HCT116 (cell line): ENCODE results near the gene SRGAP1. TPM values are rescaled to one million over a fixed set of nuclear protein-coding genes. Genes with fewer than 3 reads are reported as not detected.

Experiments used
- ATAC-seq: fragments of 200-7000 bp; cut with Tn5 transposase; 2 replicates; pipeline ENCODE4 v1.9.1; 2020; ENCODE audit warnings: mild to moderate bottlenecking, moderate library complexity
- BruUV-seq: library from RNA; stranded (reverse); fragments of 400-500 nt; replicated peaks from 2 replicates; lab custom pipeline; 2021; lab: Mats Ljungman, UMichigan
- CTCF ChIA-PET: fragments of 300-600 bp; sonication (Branson Sonifier 250); formaldehyde crosslinking; loops from one replicate; lab custom pipeline; 2021; ENCODE audit warnings: antibody characterized with exemption; lab: Charles Lee
- POLR2A ChIA-PET: fragments of 300-600, 350-600 bp; sonication (Branson Sonifier 250); formaldehyde crosslinking; loops from one replicate; lab custom pipeline; 2021; ENCODE audit warnings: antibody characterized with exemption; lab: Charles Lee
- RAD21 ChIA-PET, 2 experiments: fragments of 300-600 bp; sonication (Branson Sonifier 250); formaldehyde crosslinking; loops; one replicate each; lab custom pipeline; 2023; ENCODE audit warnings: low total read pairs in 2 of 2; ENCODE audit not compliant: uncharacterized antibody in 2 of 2, unreplicated experiment in 2 of 2, low non-redundant PET in 1 of 2; lab: Charles Lee
- DNase-seq: peaks from one replicate; pipeline ENCODE4 v3.0.0-alpha.2; 2010; ENCODE audit warnings: low read depth, low spot score
- H2AFZ ChIP-seq: fragments of 200-600 bp; shearing (Covaris generic), sonication (generic); 2 replicates; pipeline ENCODE4 v1.6.1; 2017; ENCODE audit warnings: low read depth, mixed run types, mixed read lengths, antibody characterized with exemption, low read length; ENCODE audit not compliant: poor library complexity, severe bottlenecking
- H3K27ac ChIP-seq: 2 replicates; pipeline ENCODE4 v1.5.1; 2012; ENCODE audit warnings: low read depth, low read length
- H3K27me3 ChIP-seq: fragments of 200-600 bp; sonication (generic); 2 replicates; pipeline ENCODE4 v1.6.1; 2016; ENCODE audit warnings: mixed run types, low read length, mixed read lengths; ENCODE audit not compliant: insufficient read depth
- H3K36me3 ChIP-seq, 2 experiments: fragments of 200-500 bp in 1 of 2; fragments of 200-600 bp in 1 of 2; sonication (Bioruptor generic) in 1 of 2; sonication (generic) in 1 of 2; 2 replicates each; pipeline versions ENCODE4 v1.5.1 to v1.6.1; 2014 to 2016; ENCODE audit warnings: low read length in 2 of 2, inconsistent platforms in 1 of 2, mixed read lengths in 1 of 2, mixed run types in 1 of 2; ENCODE audit not compliant: insufficient read depth in 2 of 2, control insufficient read depth in 1 of 2
- H3K4me1 ChIP-seq, 2 experiments: fragments of 200-600 bp in 1 of 2; sonication (generic) in 1 of 2; 2 replicates each; pipeline versions ENCODE4 v1.5.1 to v1.6.1; 2012 to 2017; ENCODE audit warnings: low read length in 2 of 2, inconsistent platforms in 1 of 2, mild to moderate bottlenecking in 1 of 2, mixed read lengths in 1 of 2, mixed run types in 1 of 2, moderate library complexity in 1 of 2; ENCODE audit not compliant: insufficient read depth in 2 of 2, control insufficient read depth in 1 of 2
- H3K4me2 ChIP-seq: fragments of 200-600 bp; sonication (generic); 2 replicates; pipeline ENCODE4 v1.6.1; 2017; ENCODE audit warnings: mixed run types, low read length, mixed read lengths
- H3K4me3 ChIP-seq, 2 experiments: fragments of 200-600 bp in 1 of 2; sonication (generic) in 1 of 2; replicated peaks in 1 of 2; 2 replicates each; pipeline ENCODE4 v1.5.1; 2011 to 2016; ENCODE audit warnings: low read length in 2 of 2, control low read depth in 1 of 2, low read depth in 1 of 2, mild to moderate bottlenecking in 1 of 2, mixed read lengths in 1 of 2, mixed run types in 1 of 2
- H3K79me2 ChIP-seq: fragments of 200-600 bp; sonication (generic); 2 replicates; pipeline ENCODE4 v1.6.1; 2017; ENCODE audit warnings: mild to moderate bottlenecking, mixed run types, low read length, moderate library complexity, mixed read lengths; ENCODE audit not compliant: insufficient read depth
- H3K9ac ChIP-seq: fragments of 200-600 bp; sonication (generic); 2 replicates; pipeline ENCODE4 v1.6.1; 2016; ENCODE audit warnings: low read length, mixed read lengths
- H3K9me2 ChIP-seq: fragments of 200-600 bp; sonication (generic), shearing (Covaris generic); 2 replicates; pipeline ENCODE4 v1.6.1; 2017; ENCODE audit warnings: mixed run types, mild to moderate bottlenecking, moderate library complexity; ENCODE audit not compliant: insufficient read depth
- H3K9me3 ChIP-seq, 2 experiments: fragments of 200-500 bp in 1 of 2; fragments of 200-600 bp in 1 of 2; sonication (Bioruptor generic) in 1 of 2; sonication (generic) in 1 of 2; 2 replicates each; pipeline ENCODE4 v1.6.1; 2014 to 2017; ENCODE audit warnings: low read length in 2 of 2, mixed read lengths in 2 of 2, inconsistent platforms in 1 of 2, low read depth in 1 of 2, mild to moderate bottlenecking in 1 of 2, mixed run types in 1 of 2, moderate library complexity in 1 of 2; ENCODE audit not compliant: control insufficient read depth in 1 of 2, insufficient read depth in 1 of 2
- H4K20me1 ChIP-seq: fragments of 200-600 bp; sonication (generic), shearing (Covaris generic); 2 replicates; pipeline ENCODE4 v1.6.1; 2017; ENCODE audit warnings: mixed run types, mild to moderate bottlenecking, moderate library complexity; ENCODE audit not compliant: insufficient read depth
- CBX3 ChIP-seq: IDR thresholded peaks from 2 replicates; pipeline ENCODE4 v1.6.1; 2012; ENCODE audit warnings: low read depth
- CEBPB ChIP-seq: IDR thresholded peaks from 2 replicates; pipeline ENCODE4 v1.6.1; 2012; ENCODE audit warnings: low read depth
- CTCF ChIP-seq, 3 experiments: fragments of 200-600 bp in 1 of 3; sonication (generic) in 1 of 3; IDR thresholded peaks in 2 of 3; conservative IDR thresholded peaks in 1 of 3; 2 replicates each; pipeline ENCODE4 v1.5.1; 2012 to 2017; ENCODE audit warnings: low read depth in 2 of 3, low read length in 2 of 3, antibody characterized with exemption in 1 of 3, borderline replicate concordance in 1 of 3, control low read depth in 1 of 3, mild to moderate bottlenecking in 1 of 3, mixed read lengths in 1 of 3, mixed run types in 1 of 3, moderate library complexity in 1 of 3; ENCODE audit not compliant: insufficient read depth in 1 of 3
- EGR1 ChIP-seq: IDR thresholded peaks from 2 replicates; pipeline ENCODE4 v1.6.1; 2012; ENCODE audit warnings: low read depth
- ELF1 ChIP-seq: IDR thresholded peaks from 2 replicates; pipeline ENCODE4 v1.6.1; 2012; ENCODE audit warnings: low read depth, borderline replicate concordance
- EZH2 ChIP-seq: fragments of 200-600 bp; sonication (generic); IDR thresholded peaks from 2 replicates; pipeline ENCODE4 v1.6.1; 2017; ENCODE audit warnings: antibody characterized with exemption, mixed run types
- EZH2phosphoT487 ChIP-seq: fragments of 200-600 bp; IDR thresholded peaks from 2 replicates; pipeline ENCODE4 v1.6.1; 2018; ENCODE audit warnings: antibody characterized with exemption, borderline replicate concordance
- FOSL1 ChIP-seq: IDR thresholded peaks from 2 replicates; pipeline ENCODE4 v1.6.1; 2012; ENCODE audit warnings: low read depth
- JUND ChIP-seq: IDR thresholded peaks from 2 replicates; pipeline ENCODE4 v1.6.1; 2012
- MAX ChIP-seq: IDR thresholded peaks from 2 replicates; pipeline ENCODE4 v1.6.1; 2012
- POLR2A ChIP-seq: IDR thresholded peaks from 2 replicates; pipeline ENCODE4 v1.7.0; 2011; ENCODE audit warnings: borderline replicate concordance; ENCODE audit not compliant: insufficient read depth, insufficient read length; ENCODE audit errors: extremely low read depth
- POLR2AphosphoS5 ChIP-seq: IDR thresholded peaks from 2 replicates; pipeline ENCODE4 v1.6.1; 2011; ENCODE audit warnings: mild to moderate bottlenecking, low read depth, low read length, moderate library complexity
- RAD21 ChIP-seq: IDR thresholded peaks from 2 replicates; pipeline ENCODE4 v1.6.1; 2012; ENCODE audit warnings: low read depth, mild to moderate bottlenecking
- REST ChIP-seq: IDR thresholded peaks from 2 replicates; pipeline ENCODE4 v1.6.1; 2012; ENCODE audit warnings: low read depth
- SIN3A ChIP-seq: IDR thresholded peaks from 2 replicates; pipeline ENCODE4 v1.6.1; 2012; ENCODE audit warnings: low read depth
- SP1 ChIP-seq: IDR thresholded peaks from 2 replicates; pipeline ENCODE4 v1.6.1; 2012; ENCODE audit warnings: low read depth
- TCF7L2 ChIP-seq: IDR thresholded peaks from 2 replicates; pipeline ENCODE4 v1.7.0; 2011; ENCODE audit warnings: borderline replicate concordance, inconsistent platforms; ENCODE audit not compliant: insufficient read depth, insufficient read length; ENCODE audit errors: extremely low read depth
- ZBTB33 ChIP-seq: IDR thresholded peaks from 2 replicates; pipeline ENCODE4 v1.6.1; 2011; ENCODE audit warnings: mild to moderate bottlenecking, low read length, moderate library complexity; ENCODE audit not compliant: insufficient replicate concordance; ENCODE audit errors: extremely low read depth
- ZFX ChIP-seq: fragments of 450-650 bp; IDR thresholded peaks from 2 replicates; pipeline ENCODE4 v1.6.1; 2017
- ZNF274 ChIP-seq: fragments of 200-500 bp; sonication (Bioruptor generic); IDR thresholded peaks from 2 replicates; pipeline ENCODE4 v1.6.1; 2014; ENCODE audit warnings: mild to moderate bottlenecking, low read depth, low read length, inconsistent platforms
- intact Hi-C: fragments of 100-400 bp; cut with micrococcal nuclease; formaldehyde crosslinking; loops from 2 replicates; pipeline ENCODE4 v1.10.0; 2022
- total RNA-seq: library from RNA; stranded (reverse); gene quantifications from one replicate; pipeline ENCODE4 v1.2.1, GENCODE V29; 2021; ENCODE audit not compliant: unreplicated experiment

SRGAP1 gene
- total RNA-seq, 1 experiment from 2014 or later, result 16.6 TPM

- no peaks in the 10 kb centered on the region for H3K9me3 ChIP-seq
- no peaks in the 10 kb centered on the region for H3K36me3 ChIP-seq
- intact Hi-C loops, result no loop called here
- ChIA-PET POLR2A (no interaction called here), CTCF (no interaction called here), RAD21 (no interaction called here)
- peaks cover 85% of the 10 kb centered on the region for H3K79me2 ChIP-seq
- no TSS peak for BruUV-seq
- H4K20me1 ChIP-seq, result no peaks in the 10 kb centered on the region
- no peak for ATAC-seq
- no peak for TF ChIP-seq ZBTB33
- no peak for TF ChIP-seq EZH2phosphoT487
- TF ChIP-seq SIN3A, result no peak
- no peak for TF ChIP-seq CEBPB
- no peak for TF ChIP-seq EGR1
- no peak for TF ChIP-seq SP1
- no peak for TF ChIP-seq JUND
- no peak for TF ChIP-seq POLR2A
- TF ChIP-seq RAD21, result no peak
- no peak for TF ChIP-seq POLR2AphosphoS5
- TF ChIP-seq ELF1, result no peak
- TF ChIP-seq ZNF274, result no peak
- TF ChIP-seq REST, result no peak
- no peak for TF ChIP-seq TCF7L2
- no peak for TF ChIP-seq EZH2
- no peak for TF ChIP-seq FOSL1
- TF ChIP-seq CBX3, result no peak
- TF ChIP-seq ZFX, result no peak
- TF ChIP-seq CTCF (IDR thresholded peaks at IDR 0.05 in 2 of 3, conservative IDR thresholded peaks at IDR 0.05 in 1 of 3; ENCODE audit: borderline replicate concordance in 1 of 3, insufficient read depth in 1 of 3, low read depth in 2 of 3, low read length in 2 of 3), result no peak
- no peak for TF ChIP-seq MAX
- no peaks in the 10 kb centered on the region for H3K27me3 ChIP-seq
- H3K9me2 ChIP-seq, result no peaks in the 10 kb centered on the region
- no peaks in the 10 kb centered on the region for H3K4me1 ChIP-seq
- no peak for DNase-seq
- no peak overlapping the region for H3K27ac ChIP-seq
- H3K9ac ChIP-seq, result no peak overlapping the region
- H3K4me3 ChIP-seq, result no peak overlapping the region
- no peak overlapping the region for H2AFZ ChIP-seq
- H3K4me2 ChIP-seq, result no peak overlapping the region
Observed at GRCh38 chr12:63875703-63876102, 31.2 kb downstream of the SRGAP1 start.
